Lung (tissue), 12 donors: ENCODE results near the gene ZC3HAV1. TPM values are rescaled to one million over a fixed set of nuclear protein-coding genes. Genes with fewer than 3 reads are reported as not detected.

Experiments
- ATAC-seq: fragments of 200-7000 bp; cut with Tn5 transposase; one replicate; pipeline ENCODE4 v1.9.1; 2020; ENCODE audit warnings: moderate number of reproducible peaks; ENCODE audit not compliant: insufficient read depth, low FRiP score
- DNase-seq, 3 donors: peaks; one replicate each; pipeline ENCODE4 v3.0.0-alpha.2; 2013 to 2017
- H3K27ac ChIP-seq, 2 donors: one replicate each; pipeline ENCODE4 v1.5.1; 2013; ENCODE audit warnings: mild to moderate bottlenecking in 2 of 2, moderate library complexity in 2 of 2, control low read depth in 1 of 2, inconsistent platforms in 1 of 2, low read depth in 1 of 2, low read length in 1 of 2
- H3K27me3 ChIP-seq, 3 donors: one replicate each; pipeline ENCODE4 v1.5.1; 2013; ENCODE audit warnings: low read length in 2 of 3; ENCODE audit not compliant: control insufficient read depth in 3 of 3, insufficient read depth in 3 of 3
- H3K36me3 ChIP-seq, 4 donors: one replicate each; pipeline ENCODE4 v1.5.1; 2013; ENCODE audit warnings: low read length in 4 of 4, mild to moderate bottlenecking in 1 of 4, moderate library complexity in 1 of 4; ENCODE audit not compliant: control insufficient read depth in 4 of 4, insufficient read depth in 4 of 4
- H3K4me1 ChIP-seq, 5 donors: one replicate each; pipeline ENCODE4 v1.5.1; 2013; ENCODE audit warnings: low read length in 5 of 5, mild to moderate bottlenecking in 2 of 5, moderate library complexity in 1 of 5; ENCODE audit not compliant: control insufficient read depth in 5 of 5, insufficient read depth in 5 of 5
- H3K4me3 ChIP-seq: one replicate; pipeline ENCODE4 v1.5.1; 2013; ENCODE audit warnings: mild to moderate bottlenecking, control low read depth, moderate library complexity
- H3K9ac ChIP-seq, 2 donors: one replicate each; pipeline ENCODE4 v1.5.1; 2013; ENCODE audit warnings: low read length in 2 of 2, control low read depth in 1 of 2; ENCODE audit not compliant: insufficient read depth in 1 of 2
- H3K9me3 ChIP-seq, 4 donors: one replicate each; pipeline ENCODE4 v1.5.1; 2013; ENCODE audit warnings: low read length in 3 of 4, mild to moderate bottlenecking in 1 of 4, moderate library complexity in 1 of 4; ENCODE audit not compliant: control insufficient read depth in 4 of 4, insufficient read depth in 3 of 4
- WGBS, 2 donors: extraction: QIAGEN DNeasy Blood & Tissue Kit; methylation state at CpG; one replicate each; pipeline ENCODE4 v1.1.7; 2013; 5-methylcytosine and 5-hydroxymethylcytosine counted together
- polyA plus RNA-seq, 2 donors: library from polyadenylated mRNA; stranded (reverse); fragments of 200-250 nt; gene quantifications; one replicate each; pipeline ENCODE4 v1.2.1, GENCODE V29; 2013
- total RNA-seq, 2 donors: library from RNA; depleted of rRNA in 1 of 2; stranded (reverse); fragments of >200 nt in 1 of 2; gene quantifications; one replicate each; pipeline ENCODE4 v1.2.1, GENCODE V29; 2014 to 2021
- TF ChIP-seq, protein P1 (sequence below): IDR thresholded peaks from 2 replicates; pipeline ENCODE4 v1.5.1; 2012; ENCODE audit warnings: mild to moderate bottlenecking; ENCODE audit errors: control extremely low read depth, extremely low read depth
- donor health status: control.
- donor health status: control.
- donor health status: Bipolar disorder and iron deficiency.
- donor health status: healthy.
- donor health status: DM: yes; HTN: yes; CAD: no.

The ZC3HAV1 gene
- total and polyA plus RNA-seq, 4 donors, result 8.2 to 43.4 (median 24.5) TPM

DNA sequence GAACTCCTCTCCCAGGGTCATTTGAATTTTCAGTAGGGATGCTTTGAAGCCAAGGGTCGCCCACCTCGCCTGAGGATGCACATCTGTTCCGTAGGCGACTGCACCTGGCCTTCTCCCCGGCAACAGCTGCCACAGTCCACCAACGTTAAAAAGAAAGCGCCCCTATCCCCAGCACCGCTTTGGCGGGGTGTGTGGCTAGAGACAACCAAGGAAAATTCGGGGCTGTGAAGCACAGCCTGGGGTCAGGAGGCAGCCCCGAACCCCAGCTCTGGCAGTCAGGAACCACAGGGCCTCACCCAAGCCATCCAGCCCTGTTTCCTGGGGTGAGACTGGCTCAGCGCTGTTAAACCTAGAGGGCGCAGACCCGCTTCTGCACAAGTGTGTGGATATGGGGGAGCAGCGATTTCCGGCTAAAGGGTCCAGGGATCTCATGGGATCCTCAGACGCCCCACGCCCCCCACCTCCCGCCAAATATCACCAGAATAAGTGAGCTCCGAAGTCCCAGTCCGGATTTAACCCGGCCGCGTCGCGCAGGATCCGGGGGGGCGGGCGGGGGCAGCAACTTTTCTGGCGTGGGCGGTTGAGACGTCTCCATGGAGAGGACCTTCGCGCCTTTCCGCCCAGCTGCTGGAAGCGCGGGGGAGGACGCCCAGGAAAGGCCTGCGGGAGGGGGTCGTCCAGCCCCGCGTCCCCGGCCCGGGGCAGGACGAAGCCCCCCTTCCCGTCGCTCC lies 74.5 kb downstream of the ZC3HAV1 start:
- H3K36me3 ChIP-seq, result peaks cover 0 to 13% (median 2%) of the 10 kb centered on the region in 4 donors
- H3K4me1 ChIP-seq, result peaks cover 0 to 16% (median 0%) of the 10 kb centered on the region in 5 donors
- ATAC-seq (peak; percentile 43), DNase-seq (peak; percentile 57 to 66 (median 59))
- H3K4me3 ChIP-seq, result peak overlapping the region; percentile 79
- peak overlapping the region in 1 of 2 donors; percentile 4 for H3K9ac ChIP-seq
- H3K9me3 ChIP-seq, result peaks cover 0 to 2% (median 0%) of the 10 kb centered on the region in 4 donors
- H3K27ac ChIP-seq, result peak overlapping the region; percentile 24 to 73
- TF ChIP-seq, protein P1, sequence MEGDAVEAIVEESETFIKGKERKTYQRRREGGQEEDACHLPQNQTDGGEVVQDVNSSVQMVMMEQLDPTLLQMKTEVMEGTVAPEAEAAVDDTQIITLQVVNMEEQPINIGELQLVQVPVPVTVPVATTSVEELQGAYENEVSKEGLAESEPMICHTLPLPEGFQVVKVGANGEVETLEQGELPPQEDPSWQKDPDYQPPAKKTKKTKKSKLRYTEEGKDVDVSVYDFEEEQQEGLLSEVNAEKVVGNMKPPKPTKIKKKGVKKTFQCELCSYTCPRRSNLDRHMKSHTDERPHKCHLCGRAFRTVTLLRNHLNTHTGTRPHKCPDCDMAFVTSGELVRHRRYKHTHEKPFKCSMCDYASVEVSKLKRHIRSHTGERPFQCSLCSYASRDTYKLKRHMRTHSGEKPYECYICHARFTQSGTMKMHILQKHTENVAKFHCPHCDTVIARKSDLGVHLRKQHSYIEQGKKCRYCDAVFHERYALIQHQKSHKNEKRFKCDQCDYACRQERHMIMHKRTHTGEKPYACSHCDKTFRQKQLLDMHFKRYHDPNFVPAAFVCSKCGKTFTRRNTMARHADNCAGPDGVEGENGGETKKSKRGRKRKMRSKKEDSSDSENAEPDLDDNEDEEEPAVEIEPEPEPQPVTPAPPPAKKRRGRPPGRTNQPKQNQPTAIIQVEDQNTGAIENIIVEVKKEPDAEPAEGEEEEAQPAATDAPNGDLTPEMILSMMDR, result no peak
- WGBS, 2 donors, result 12 to 13% methylated on average over 37 to 47 of the region's 47 CpGs
- no peaks in the 10 kb centered on the region for H3K27me3 ChIP-seq

DNA sequence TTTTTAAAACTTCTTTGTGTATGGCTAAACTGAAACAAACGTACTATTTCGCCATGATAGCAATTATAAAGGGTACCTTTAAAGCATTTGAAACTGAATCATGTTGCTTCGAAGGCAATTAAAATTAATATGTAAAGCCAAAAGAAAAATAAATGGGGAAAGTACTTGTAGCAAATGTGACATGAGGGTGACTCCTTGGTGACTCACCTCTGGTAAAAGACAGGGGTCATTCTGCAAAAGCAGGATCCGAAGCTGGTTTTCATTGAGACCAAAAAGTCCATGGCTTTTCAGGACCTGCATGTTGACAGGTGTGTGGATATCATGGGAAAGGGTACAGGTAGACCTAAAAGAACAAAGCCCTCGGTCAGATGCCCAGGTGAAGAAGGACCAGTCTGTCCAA lies 75.2 kb downstream of the ZC3HAV1 start:
- peaks cover 0 to 2% (median 0%) of the 10 kb centered on the region in 4 donors for H3K9me3 ChIP-seq
- DNase-seq (no peak), ATAC-seq (no peak)
- H3K9ac ChIP-seq, result no peak overlapping the region
- no peaks in the 10 kb centered on the region for H3K27me3 ChIP-seq
- WGBS, 2 donors, result 94 to 96% methylated on average over 5 of the region's 5 CpGs
- H3K36me3 ChIP-seq, result peaks cover 0 to 19% (median 7%) of the 10 kb centered on the region in 4 donors
- no peak overlapping the region for H3K27ac ChIP-seq
- H3K4me1 ChIP-seq, result peaks cover 0 to 16% (median 0%) of the 10 kb centered on the region in 5 donors
- no peak overlapping the region for H3K4me3 ChIP-seq
- TF ChIP-seq, protein P1, result no peak

- no peak overlapping the region for H3K27ac ChIP-seq
- no peak for ATAC-seq
Measured at GRCh38 chr7:139033346-139034114, 76.0 kb downstream of the ZC3HAV1 start.

More at GRCh38 chr7:139033346-139034114, 76.0 kb downstream of the ZC3HAV1 start:
- DNase-seq, result no peak
- Histone ChIP-seq H3K36me3 (peaks cover 1 to 24% (median 9%) of the 10 kb centered on the region in 4 donors), H3K4me3 (no peak overlapping the region), H3K27me3 (no peaks in the 10 kb centered on the region), H3K4me1 (peaks cover 0 to 16% (median 0%) of the 10 kb centered on the region in 5 donors), H3K9me3 (peaks cover 0 to 2% (median 0%) of the 10 kb centered on the region in 4 donors), H3K9ac (no peak overlapping the region)
- 88 to 93% methylated on average over 6 of the region's 6 CpGs for WGBS, 2 donors
- TF ChIP-seq, protein P1, result no peak
